Bronchus fibroblast of lung (primary cell): Measurements from ENCODE around the gene IGSF22. TPM values are rescaled to one million over a fixed set of nuclear protein-coding genes. Genes with fewer than 3 reads are reported as not detected.

Experiments
- total RNA-seq: library from RNA; depleted of rRNA; stranded (reverse); fragments of >200 nt; gene quantifications from 2 replicates; pipeline ENCODE4 v1.2.3, GENCODE V29; 2015

Gene IGSF22
- total RNA-seq: under 0.01 TPM in 1 of 2 replicates, not detected in the other

DNA sequence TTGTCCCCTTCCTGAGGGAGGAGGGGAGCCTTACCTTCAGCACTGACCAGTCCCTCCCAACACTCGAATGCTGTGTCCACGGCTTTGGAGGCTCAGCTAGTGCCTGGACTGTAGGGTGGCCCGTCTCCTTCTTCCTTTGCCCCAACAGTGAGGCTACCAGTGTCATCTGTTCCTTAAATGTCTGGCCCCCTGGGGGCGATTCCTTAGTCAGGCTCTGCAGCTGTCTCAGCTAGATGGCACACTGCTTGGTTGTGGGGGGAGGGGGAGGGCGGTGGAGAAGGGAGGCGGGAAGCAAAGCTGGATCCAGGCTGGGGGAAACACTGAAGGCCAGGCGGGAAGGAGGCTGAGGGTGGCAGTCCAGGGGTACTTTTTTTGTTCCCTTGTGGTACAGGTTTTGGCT, at the start of gene IGSF22:
Gene IGSF22 (minus strand): TSS at position 149 of the 400 bp plus-strand sequence. CDS start 1,952 bp downstream, outside the sequence.

DNA sequence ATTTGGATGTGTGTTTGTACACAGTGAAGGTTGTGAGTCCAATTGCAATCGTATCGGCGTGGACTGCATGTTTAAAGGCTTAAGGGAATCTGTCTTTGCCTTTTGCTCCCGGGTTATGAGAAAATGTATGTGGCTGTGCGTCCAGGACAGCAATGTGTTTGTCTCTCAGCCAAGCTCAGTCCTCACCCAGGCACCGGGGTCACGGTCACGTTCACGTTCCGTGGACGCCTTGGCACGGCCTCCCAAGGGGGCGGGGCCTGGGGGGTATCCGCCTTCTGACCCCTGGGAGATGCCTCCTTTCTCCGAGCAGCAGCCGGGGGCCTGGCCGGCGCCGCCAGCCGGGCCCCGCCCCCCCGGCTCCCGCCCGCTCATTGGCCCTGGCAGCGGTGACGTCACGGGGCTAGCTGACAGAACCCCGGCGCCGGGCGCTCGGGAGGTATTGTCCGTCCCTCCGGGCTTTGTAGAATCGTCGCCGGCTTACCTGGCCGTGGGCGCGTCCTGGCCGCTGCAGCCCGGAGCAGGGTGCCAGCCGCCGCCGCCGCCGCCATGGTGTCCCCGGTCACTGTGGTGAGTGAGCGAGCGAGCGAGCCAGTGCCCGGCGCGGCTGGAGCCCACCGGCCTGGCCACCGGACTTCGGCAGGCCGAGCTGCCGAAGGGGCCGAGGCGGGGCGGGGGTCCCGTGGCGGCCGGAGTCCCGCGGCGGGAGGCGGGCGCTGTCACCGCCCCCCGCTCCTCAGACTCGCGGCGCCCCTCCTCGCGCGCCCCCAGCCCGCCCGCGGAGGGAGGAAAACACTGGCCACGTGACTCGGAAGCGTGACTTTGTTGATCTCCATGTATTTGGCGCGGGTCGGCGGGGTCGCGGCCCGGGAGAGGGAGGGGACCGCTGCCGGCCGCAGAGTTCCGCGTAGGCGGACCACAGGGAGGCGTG, 27.4 kb downstream of the IGSF22 start, which contains the start of gene TMEM86A:
Gene TMEM86A (plus strand): TSS at position 439 of the 928 bp plus-strand sequence. CDS start 108 bp downstream, at position 547.

Other genes starting within 250 kb of the IGSF22 start
- gene TSG101, start 199.2 kb downstream of the IGSF22 start, total RNA-seq: 78.2 and 92.1 TPM in 2 replicates
- 19.5 and 22.2 TPM in 2 replicates for gene UEVLD, start 137.5 kb downstream of the IGSF22 start, total RNA-seq
- gene MISFA, start 126.4 kb downstream of the IGSF22 start, total RNA-seq: 0.34 TPM in 1 of 2 replicates, not detected in the other
- 10.0 and 11.1 TPM in 2 replicates for gene SPTY2D1, start 91.8 kb downstream of the IGSF22 start, total RNA-seq
- gene TMEM86A, start 27.4 kb downstream of the IGSF22 start, total RNA-seq: 0.45 and 0.50 TPM in 2 replicates
- not detected in 2 replicates for gene PTPN5, start 65.6 kb upstream of the IGSF22 start, total RNA-seq
- gene MRGPRX1, start 213.2 kb upstream of the IGSF22 start, total RNA-seq: not detected in 2 replicates